ENCODE measurements around the gene RAP1A.
"Not testable (repeated sequence)": the region's sequence is repeated elsewhere in the genome, so short reads cannot be mapped to it uniquely, and the experiment has no call there.

Gene RAP1A

GRCh38 chr1:111671852-111672251 lies 52.3 kb downstream of the RAP1A start:
- no peak for DNase-seq

- DNase-seq, result no peak
These were observed 52.7 kb downstream of the RAP1A start for GRCh38 chr1:111672331-111672730.

- DNase-seq, result no peak
These were observed 58.0 kb downstream of the RAP1A start for GRCh38 chr1:111677604-111678003.

- DNase-seq, result no peak
These were observed 60.0 kb downstream of the RAP1A start for GRCh38 chr1:111679541-111679940.

GRCh38 chr1:111680212-111680800 lies 60.7 kb downstream of the RAP1A start:
- not testable (repeated sequence) for DNase-seq

GRCh38 chr1:111685293-111686153 lies 65.9 kb downstream of the RAP1A start:
- DNase-seq, result not testable (repeated sequence)

GRCh38 chr1:111690306-111690617 lies 70.7 kb downstream of the RAP1A start:
- no peak for DNase-seq

GRCh38 chr1:111691886-111692285 lies 72.3 kb downstream of the RAP1A start:
- no peak for DNase-seq

GRCh38 chr1:111695801-111696200 lies 76.2 kb downstream of the RAP1A start:
- no peak for DNase-seq

- no peak for DNase-seq
These were observed 76.7 kb downstream of the RAP1A start for GRCh38 chr1:111696330-111696729.

- DNase-seq, result no peak
These were observed 79.7 kb downstream of the RAP1A start for GRCh38 chr1:111699268-111699667.

- DNase-seq, result no peak
These were observed 83.0 kb downstream of the RAP1A start for GRCh38 chr1:111702504-111703050.

GRCh38 chr1:111704240-111704639 lies 84.7 kb downstream of the RAP1A start:
- no peak for DNase-seq

- DNase-seq, result no peak
These were observed 85.2 kb downstream of the RAP1A start for GRCh38 chr1:111704776-111705175.

GRCh38 chr1:111705841-111706240 lies 86.3 kb downstream of the RAP1A start:
- DNase-seq, result no peak

GRCh38 chr1:111706921-111707320 lies 87.3 kb downstream of the RAP1A start:
- DNase-seq, result no peak

- no peak for DNase-seq
These were observed 88.3 kb downstream of the RAP1A start for GRCh38 chr1:111707906-111708305.

- no peak for DNase-seq
These were observed 90.4 kb downstream of the RAP1A start for GRCh38 chr1:111709986-111710385.

GRCh38 chr1:111716333-111716732 lies 96.7 kb downstream of the RAP1A start:
- no peak for DNase-seq

GRCh38 chr1:111717450-111717849 lies 97.9 kb downstream of the RAP1A start:
- DNase-seq, result no peak

- no peak for DNase-seq
These were observed 99.5 kb downstream of the RAP1A start for GRCh38 chr1:111719135-111719534.

- DNase-seq, result no peak
These were observed 100.1 kb downstream of the RAP1A start for GRCh38 chr1:111719674-111720132.

GRCh38 chr1:111720274-111720976 lies 100.8 kb downstream of the RAP1A start:
- no peak for DNase-seq

All from hematopoietic multipotent progenitor cell treated with erythropoietin and hydrocortisone succinate and interleukin-3 and kit ligand, for 8 days (in vitro differentiated cells).